ENCODE data around the gene CCNF.

The CCNF gene

DNA sequence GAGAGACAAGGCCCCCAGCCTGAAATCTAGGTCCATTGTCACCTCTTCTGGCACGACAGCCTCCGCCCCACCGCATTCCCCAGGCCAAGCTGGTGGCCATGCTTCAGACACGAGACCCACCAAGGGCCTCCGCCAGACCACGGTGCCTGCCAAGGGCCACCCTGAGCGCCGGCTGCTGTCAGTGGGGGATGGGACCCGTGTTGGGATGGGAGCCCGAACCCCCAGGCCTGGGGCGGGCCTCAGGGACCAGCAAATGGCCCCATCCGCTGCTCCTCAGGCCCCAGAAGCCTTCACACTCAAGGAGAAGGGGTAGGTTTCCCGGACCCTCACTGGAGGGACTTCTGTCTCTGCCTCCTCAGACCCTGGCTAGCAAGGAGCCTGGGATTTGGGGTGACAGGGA, 31.7 kb downstream of the CCNF start:
- H3K27me3 ChIP-seq (ENCODE audit: insufficient read depth, low read length, poor library complexity) = no peaks in the 10 kb centered on the region
- H3K9me3 ChIP-seq (ENCODE audit: insufficient read depth, low read length, severe bottlenecking) = no peaks in the 10 kb centered on the region
- peaks cover 51% of the 10 kb centered on the region for H3K36me3 ChIP-seq (ENCODE audit: insufficient read depth, low read length)
- H4K20me1 ChIP-seq (ENCODE audit: insufficient read depth, low read length) = peaks cover 43% of the 10 kb centered on the region; the same call in 1 of the 2 replicates
- DNase-seq = no peak
- peaks cover 43% of the 10 kb centered on the region for H3K4me1 ChIP-seq (ENCODE audit: insufficient read depth, low read length)
- peak overlapping the region; percentile 79 to 86; a peak in 3 of 4 replicates for H3K4me3 ChIP-seq (ENCODE audit: low read depth in 1 of 2, low read length in 2 of 2)
- ATAC-seq (ENCODE audit: insufficient read depth, low read depth) = no peak
- H3K27ac ChIP-seq (ENCODE audit: low read length) = peak overlapping the region; percentile 76
- H2AFZ ChIP-seq (ENCODE audit: low read depth, low read length) = no peak overlapping the region
- TF ChIP-seq, protein P1, sequence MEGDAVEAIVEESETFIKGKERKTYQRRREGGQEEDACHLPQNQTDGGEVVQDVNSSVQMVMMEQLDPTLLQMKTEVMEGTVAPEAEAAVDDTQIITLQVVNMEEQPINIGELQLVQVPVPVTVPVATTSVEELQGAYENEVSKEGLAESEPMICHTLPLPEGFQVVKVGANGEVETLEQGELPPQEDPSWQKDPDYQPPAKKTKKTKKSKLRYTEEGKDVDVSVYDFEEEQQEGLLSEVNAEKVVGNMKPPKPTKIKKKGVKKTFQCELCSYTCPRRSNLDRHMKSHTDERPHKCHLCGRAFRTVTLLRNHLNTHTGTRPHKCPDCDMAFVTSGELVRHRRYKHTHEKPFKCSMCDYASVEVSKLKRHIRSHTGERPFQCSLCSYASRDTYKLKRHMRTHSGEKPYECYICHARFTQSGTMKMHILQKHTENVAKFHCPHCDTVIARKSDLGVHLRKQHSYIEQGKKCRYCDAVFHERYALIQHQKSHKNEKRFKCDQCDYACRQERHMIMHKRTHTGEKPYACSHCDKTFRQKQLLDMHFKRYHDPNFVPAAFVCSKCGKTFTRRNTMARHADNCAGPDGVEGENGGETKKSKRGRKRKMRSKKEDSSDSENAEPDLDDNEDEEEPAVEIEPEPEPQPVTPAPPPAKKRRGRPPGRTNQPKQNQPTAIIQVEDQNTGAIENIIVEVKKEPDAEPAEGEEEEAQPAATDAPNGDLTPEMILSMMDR (IDR thresholded peaks at IDR 0.05; ENCODE audit: borderline replicate concordance, extremely low read depth, low read length, poor library complexity, severe bottlenecking) = no peak
- no peak for TF ChIP-seq EZH2 (IDR thresholded peaks at IDR 0.05; ENCODE audit: borderline replicate concordance, low read depth, low read length, severe bottlenecking)
- peak overlapping the region; percentile 90 for H3K9ac ChIP-seq (ENCODE audit: low read depth, low read length)
- H3K4me2 ChIP-seq (ENCODE audit: insufficient read depth, low read length) = peak overlapping the region; percentile 100
- peaks cover 25% of the 10 kb centered on the region for H3K79me2 ChIP-seq (ENCODE audit: insufficient read depth, low read length)

GRCh38 chr16:2462031-2462866, 33.0 kb downstream of the CCNF start:
- Histone ChIP-seq H4K20me1 (ENCODE audit: insufficient read depth, low read length) (peaks cover 39% of the 10 kb centered on the region; the same call in 1 of the 2 replicates), H3K79me2 (ENCODE audit: insufficient read depth, low read length) (peaks cover 25% of the 10 kb centered on the region), H3K4me3 (ENCODE audit: low read depth in 1 of 2, low read length in 2 of 2) (no peak overlapping the region), H2AFZ (ENCODE audit: low read depth, low read length) (no peak overlapping the region), H3K36me3 (ENCODE audit: insufficient read depth, low read length) (peaks cover 38% of the 10 kb centered on the region), H3K4me2 (ENCODE audit: insufficient read depth, low read length) (peak overlapping the region; percentile 100), H3K9ac (ENCODE audit: low read depth, low read length) (peak overlapping the region; percentile 13; the same call in 1 of the 2 replicates), H3K27ac (ENCODE audit: low read length) (no peak overlapping the region), H3K27me3 (ENCODE audit: insufficient read depth, low read length, poor library complexity) (no peaks in the 10 kb centered on the region), H3K4me1 (ENCODE audit: insufficient read depth, low read length) (peaks cover 47% of the 10 kb centered on the region), H3K9me3 (ENCODE audit: insufficient read depth, low read length, severe bottlenecking) (no peaks in the 10 kb centered on the region)
- no peak for DNase-seq
- no peak for ATAC-seq (ENCODE audit: insufficient read depth, low read depth)
- TF ChIP-seq, protein P1 (IDR thresholded peaks at IDR 0.05; ENCODE audit: borderline replicate concordance, extremely low read depth, low read length, poor library complexity, severe bottlenecking) = no peak
- TF ChIP-seq EZH2 (IDR thresholded peaks at IDR 0.05; ENCODE audit: borderline replicate concordance, low read depth, low read length, severe bottlenecking) = no peak

- H3K4me1 ChIP-seq (ENCODE audit: insufficient read depth, low read length) = peaks cover 52% of the 10 kb centered on the region
- peaks cover 37% of the 10 kb centered on the region; the same call in 1 of the 2 replicates for H4K20me1 ChIP-seq (ENCODE audit: insufficient read depth, low read length)
- no peak for ATAC-seq (ENCODE audit: insufficient read depth, low read depth)
- no peak overlapping the region for H3K9ac ChIP-seq (ENCODE audit: low read depth, low read length)
- H3K4me2 ChIP-seq (ENCODE audit: insufficient read depth, low read length) = no peak overlapping the region
- H3K4me3 ChIP-seq (ENCODE audit: low read depth in 1 of 2, low read length in 2 of 2) = no peak overlapping the region
- no peaks in the 10 kb centered on the region for H3K9me3 ChIP-seq (ENCODE audit: insufficient read depth, low read length, severe bottlenecking)
- DNase-seq = no peak
- no peak overlapping the region for H3K27ac ChIP-seq (ENCODE audit: low read length)
- TF ChIP-seq EZH2 (IDR thresholded peaks at IDR 0.05; ENCODE audit: borderline replicate concordance, low read depth, low read length, severe bottlenecking) = no peak
- TF ChIP-seq, protein P1 (IDR thresholded peaks at IDR 0.05; ENCODE audit: borderline replicate concordance, extremely low read depth, low read length, poor library complexity, severe bottlenecking) = no peak
- H2AFZ ChIP-seq (ENCODE audit: low read depth, low read length) = no peak overlapping the region
- peaks cover 14% of the 10 kb centered on the region for H3K27me3 ChIP-seq (ENCODE audit: insufficient read depth, low read length, poor library complexity)
- H3K79me2 ChIP-seq (ENCODE audit: insufficient read depth, low read length) = peaks cover 24% of the 10 kb centered on the region
- peaks cover 25% of the 10 kb centered on the region for H3K36me3 ChIP-seq (ENCODE audit: insufficient read depth, low read length)
Measured at GRCh38 chr16:2464333-2464732, 35.1 kb downstream of the CCNF start.

Data from DND-41 (cell line).